ENCODE results near the gene FAM181A. TPM values are rescaled to one million over a fixed set of nuclear protein-coding genes. Genes with fewer than 3 reads are reported as not detected.
A peak's percentile ranks its signal among the peaks of the same experiment; 100 is the strongest.

The FAM181A gene
- total and polyA plus RNA-seq, 8 donors: not detected

GRCh38 chr14:93938751-93939303 lies 11.7 kb downstream of the FAM181A start:
- Histone ChIP-seq H3K9me3 (no peaks in the 10 kb centered on the region), H3K36me3 (peaks cover 0 to 56% (median 25%) of the 10 kb centered on the region in 4 donors), H3K27ac (peak overlapping the region in 1 of 5 donors; percentile 27), H3K27me3 (peaks cover 0 to 38% (median 12%) of the 10 kb centered on the region in 3 donors), H3K4me1 (peaks cover 7 to 46% (median 27%) of the 10 kb centered on the region in 4 donors), H3K4me3 (peak overlapping the region; percentile 33 to 51 (median 43))
- WGBS, 5 donors: 34 to 53% (median 35%) methylated on average over 39 to 46 of the region's 46 CpGs
- TF ChIP-seq EP300 (IDR thresholded peaks at IDR 0.05): no peak
- TF ChIP-seq, protein P1, sequence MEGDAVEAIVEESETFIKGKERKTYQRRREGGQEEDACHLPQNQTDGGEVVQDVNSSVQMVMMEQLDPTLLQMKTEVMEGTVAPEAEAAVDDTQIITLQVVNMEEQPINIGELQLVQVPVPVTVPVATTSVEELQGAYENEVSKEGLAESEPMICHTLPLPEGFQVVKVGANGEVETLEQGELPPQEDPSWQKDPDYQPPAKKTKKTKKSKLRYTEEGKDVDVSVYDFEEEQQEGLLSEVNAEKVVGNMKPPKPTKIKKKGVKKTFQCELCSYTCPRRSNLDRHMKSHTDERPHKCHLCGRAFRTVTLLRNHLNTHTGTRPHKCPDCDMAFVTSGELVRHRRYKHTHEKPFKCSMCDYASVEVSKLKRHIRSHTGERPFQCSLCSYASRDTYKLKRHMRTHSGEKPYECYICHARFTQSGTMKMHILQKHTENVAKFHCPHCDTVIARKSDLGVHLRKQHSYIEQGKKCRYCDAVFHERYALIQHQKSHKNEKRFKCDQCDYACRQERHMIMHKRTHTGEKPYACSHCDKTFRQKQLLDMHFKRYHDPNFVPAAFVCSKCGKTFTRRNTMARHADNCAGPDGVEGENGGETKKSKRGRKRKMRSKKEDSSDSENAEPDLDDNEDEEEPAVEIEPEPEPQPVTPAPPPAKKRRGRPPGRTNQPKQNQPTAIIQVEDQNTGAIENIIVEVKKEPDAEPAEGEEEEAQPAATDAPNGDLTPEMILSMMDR (IDR thresholded peaks at IDR 0.05): no peak
- TF ChIP-seq POLR2AphosphoS5 (IDR thresholded peaks at IDR 0.05): no peak
- no peak for TF ChIP-seq POLR2A (IDR thresholded peaks at IDR 0.05)
- no peak for DNase-seq
- intact Hi-C loops (cut with DNase I; ENCODE audit: low total_unique reads): loop anchor here (5.0 kb wide), 1 partner anchor 63 kb away; no protein-coding TSS in a partner anchor

DNA sequence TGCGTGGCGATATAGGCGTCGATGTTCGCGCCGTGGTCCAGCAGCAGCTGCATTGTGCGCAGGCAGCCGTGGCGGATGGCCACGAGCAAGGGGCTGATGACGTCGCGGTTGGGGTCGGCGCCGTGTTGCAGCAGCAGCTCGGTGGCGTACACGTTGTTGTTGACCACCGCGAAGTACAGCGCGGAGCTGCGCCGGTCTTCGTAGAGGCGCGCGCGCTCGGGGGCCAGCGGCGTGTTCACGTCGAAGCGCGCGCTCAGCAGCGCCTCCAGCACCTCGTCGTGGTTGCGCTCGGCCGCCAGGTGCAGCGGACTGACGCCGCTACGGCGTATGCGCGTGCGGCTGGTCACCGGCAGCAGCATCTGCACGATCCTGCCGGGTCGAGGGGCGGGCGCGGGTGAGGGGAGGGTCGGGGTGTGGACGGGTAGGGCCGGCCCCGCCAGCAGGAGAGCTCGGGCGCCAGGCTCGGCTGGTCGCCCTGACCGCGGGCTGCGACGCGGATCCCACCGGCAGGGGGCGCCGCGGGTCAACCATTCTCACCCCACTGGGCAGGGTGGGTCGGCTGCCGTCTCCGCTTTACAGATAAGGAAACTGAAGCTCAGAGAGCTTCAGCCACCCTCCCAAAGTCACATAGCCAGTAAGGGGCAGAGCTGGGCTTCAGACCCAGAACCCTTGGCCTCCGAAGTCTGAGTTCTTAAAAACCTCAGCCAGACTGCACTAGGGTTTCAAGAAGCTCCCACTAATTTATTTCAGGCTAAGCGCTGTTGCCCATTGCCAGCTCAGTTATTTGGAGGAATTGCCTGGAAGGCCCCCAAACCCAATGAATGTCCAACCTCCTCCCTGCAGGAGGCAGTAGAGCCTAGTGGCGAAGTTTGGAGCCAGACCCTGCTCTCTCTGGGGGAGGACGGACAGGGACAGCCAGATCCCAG lies 12.4 kb downstream of the FAM181A start:
- Histone ChIP-seq H3K36me3 (peaks cover 0 to 53% (median 18%) of the 10 kb centered on the region in 4 donors), H3K27ac (peak overlapping the region in 3 of 5 donors; percentile 20 to 72 (median 63)), H3K4me3 (peak overlapping the region; percentile 33 to 51 (median 43)), H3K9me3 (no peaks in the 10 kb centered on the region), H3K27me3 (peaks cover 0 to 35% (median 12%) of the 10 kb centered on the region in 3 donors), H3K4me1 (peaks cover 7 to 46% (median 28%) of the 10 kb centered on the region in 4 donors)
- 8 to 35% (median 12%) methylated on average over 23 to 84 of the region's 84 CpGs for WGBS, 5 donors
- TF ChIP-seq, protein P1 (IDR thresholded peaks at IDR 0.05): peak in 5 of 7 experiments; percentile 40 to 92 (median 74)
- TF ChIP-seq POLR2AphosphoS5 (IDR thresholded peaks at IDR 0.05): peak in 1 of 3 donors; percentile 40
- no peak for TF ChIP-seq EP300 (IDR thresholded peaks at IDR 0.05)
- intact Hi-C loops (cut with DNase I; ENCODE audit: low total_unique reads): loop anchor here (5.0 kb wide), 1 partner anchor 63 kb away; no protein-coding TSS in a partner anchor
- DNase-seq: peak; percentile 84 to 93

DNA sequence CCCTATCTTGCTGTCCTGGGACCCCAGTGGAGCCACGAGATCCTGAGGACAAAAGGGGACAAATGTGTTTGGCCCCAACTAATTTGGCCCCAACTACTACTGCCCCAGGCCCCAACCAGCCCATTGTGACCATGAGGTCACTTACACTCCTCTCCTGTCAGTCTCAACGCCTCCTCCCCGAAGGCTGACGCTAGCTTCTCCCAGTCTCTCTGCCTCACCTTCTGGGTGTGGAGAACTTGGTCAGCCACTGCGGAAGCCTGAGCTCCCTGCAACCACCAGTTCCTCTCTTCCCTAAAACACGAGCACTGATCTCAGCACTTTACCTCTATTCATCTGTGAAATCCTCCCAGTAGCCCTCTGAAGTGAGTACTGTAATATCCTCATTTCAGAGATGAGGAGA lies 13.3 kb downstream of the FAM181A start:
- Histone ChIP-seq H3K27ac (peak overlapping the region in 2 of 5 donors; percentile 63 to 72), H3K36me3 (peaks cover 0 to 51% (median 15%) of the 10 kb centered on the region in 4 donors), H3K27me3 (peaks cover 0 to 29% (median 12%) of the 10 kb centered on the region in 3 donors), H3K9me3 (no peaks in the 10 kb centered on the region), H3K4me1 (peaks cover 7 to 48% (median 31%) of the 10 kb centered on the region in 4 donors), H3K4me3 (no peak overlapping the region)
- no peak for DNase-seq
- WGBS, 5 donors: 83 to 91% (median 87%) methylated on average over 5 to 6 of the region's 6 CpGs
- intact Hi-C loops (cut with DNase I; ENCODE audit: low total_unique reads): no loop called here
- TF ChIP-seq POLR2AphosphoS5 (IDR thresholded peaks at IDR 0.05): no peak
- TF ChIP-seq, protein P1 (IDR thresholded peaks at IDR 0.05): no peak
- no peak for TF ChIP-seq EP300 (IDR thresholded peaks at IDR 0.05)
- TF ChIP-seq POLR2A (IDR thresholded peaks at IDR 0.05): no peak

GRCh38 chr14:93941293-93941910 lies 14.3 kb downstream of the FAM181A start:
- intact Hi-C loops (cut with DNase I; ENCODE audit: low total_unique reads): no loop called here
- Histone ChIP-seq H3K36me3 (peaks cover 0 to 50% (median 17%) of the 10 kb centered on the region in 4 donors), H3K27me3 (peaks cover 0 to 29% (median 12%) of the 10 kb centered on the region in 3 donors), H3K9me3 (no peaks in the 10 kb centered on the region), H3K27ac (peak overlapping the region in 4 of 5 donors; percentile 4 to 72 (median 46)), H3K4me3 (no peak overlapping the region), H3K4me1 (peaks cover 7 to 52% (median 32%) of the 10 kb centered on the region in 4 donors)
- WGBS, 5 donors: 40 to 54% (median 42%) methylated on average over 16 of the region's 16 CpGs
- TF ChIP-seq, protein P1 (IDR thresholded peaks at IDR 0.05): no peak
- TF ChIP-seq EP300 (IDR thresholded peaks at IDR 0.05) (no peak), POLR2AphosphoS5 (IDR thresholded peaks at IDR 0.05) (peak in 1 of 3 donors; percentile 7), POLR2A (IDR thresholded peaks at IDR 0.05) (no peak)
- peak in 1 of 2 donors; percentile 60 for DNase-seq

Data from stomach (tissue), 9 donors.